ENCODE data around the gene NAA16. TPM values are rescaled to one million over a fixed set of nuclear protein-coding genes. Genes with fewer than 3 reads are reported as not detected.

The NAA16 gene
- total and polyA plus RNA-seq, 2 of the 4 experiments (the other 2 are of a cell fraction): 6.6 to 8.8 TPM

DNA sequence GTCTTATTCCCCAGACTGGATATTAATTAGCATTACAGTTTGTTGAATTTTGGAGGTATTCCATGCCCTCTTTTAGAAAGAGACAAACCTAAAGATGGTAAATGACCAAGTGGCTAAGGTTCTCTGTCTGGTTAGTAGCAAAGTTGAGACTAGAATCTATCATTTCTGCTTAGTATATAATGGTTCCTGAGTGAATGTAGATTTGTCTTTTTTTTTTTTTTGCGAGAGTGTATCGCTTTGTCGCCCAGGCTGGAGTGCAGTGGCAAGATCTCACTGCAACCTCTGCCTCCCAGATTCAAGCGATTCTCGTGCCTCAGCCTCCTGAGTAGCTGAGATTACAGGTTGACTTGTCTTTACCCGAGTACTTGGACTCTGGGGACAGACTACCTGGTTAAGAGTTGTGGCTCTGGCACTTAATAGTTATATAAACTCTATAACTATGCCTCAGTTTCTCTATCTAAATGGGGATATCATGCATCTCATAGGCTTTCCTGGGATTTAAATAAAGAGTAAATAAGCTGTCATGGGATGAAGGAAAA is 2.7 kb downstream of the NAA16 start:
- H2BK15ac ChIP-seq (ENCODE audit: low read depth, low read length): no peak overlapping the region
- peak overlapping the region; percentile 62; the same call in 1 of the 2 replicates for H3K23ac ChIP-seq (ENCODE audit: low read depth, low read length)
- DNase-seq (no peak), ATAC-seq (ENCODE audit: low read depth) (no peak)
- no TSS peak for BruUV-seq (replicated peaks)
- peaks cover 10% of the 10 kb centered on the region for H3K4me1 ChIP-seq (ENCODE audit: control insufficient read depth, insufficient read depth, low read length)
- H3K27me3 ChIP-seq (ENCODE audit: control insufficient read depth, insufficient read depth, low read length): no peaks in the 10 kb centered on the region
- WGBS, 2 experiments (ENCODE audit: extremely low coverage in 2 of 2, insufficient read length in 1 of 2): no CpG with 5 or more reads among the region's 6 CpGs
- intact Hi-C loops (cut with micrococcal nuclease): loop anchor here (1.0 to 5.0 kb wide), 2 partner anchors 89 to 251 kb away; partner anchors contain the start of gene WBP4
- H4K91ac ChIP-seq (ENCODE audit: insufficient read depth, low read depth, low read length): no peak overlapping the region
- H3K4me2 ChIP-seq (ENCODE audit: low read depth, low read length): peak overlapping the region; percentile 82
- H4K8ac ChIP-seq (ENCODE audit: low read depth in 2 of 2, low read length in 2 of 2): no peak overlapping the region
- no peak overlapping the region for H2AFZ ChIP-seq (replicated peaks; ENCODE audit: low read length, poor library complexity)
- H4K20me1 ChIP-seq (ENCODE audit: insufficient read depth, low read length): peaks cover 31% of the 10 kb centered on the region
- H3K27ac ChIP-seq (ENCODE audit: insufficient read depth, low read length): no peak overlapping the region
- H3K9me3 ChIP-seq (ENCODE audit: control insufficient read depth, insufficient read depth, low read length): no peaks in the 10 kb centered on the region
- peaks cover 5 to 46% of the 10 kb centered on the region in 2 experiments; a peak in 3 of 4 replicates for H3K79me1 ChIP-seq (ENCODE audit: low read depth in 1 of 2, low read length in 2 of 2)
- TF ChIP-seq RCOR1 (IDR thresholded peaks at IDR 0.05; ENCODE audit: insufficient replicate concordance, low read length) (no peak), MAFK (IDR thresholded peaks at IDR 0.05; ENCODE audit: low read depth, low read length) (no peak), MXI1 (IDR thresholded peaks at IDR 0.05; ENCODE audit: borderline replicate concordance, low read depth, low read length) (no peak), RAD21 (IDR thresholded peaks at IDR 0.05; ENCODE audit: low read length) (no peak), BHLHE40 (IDR thresholded peaks at IDR 0.05; ENCODE audit: low read depth, low read length) (no peak), CEBPB (IDR thresholded peaks at IDR 0.05; ENCODE audit: low read depth, low read length) (no peak), RFX5 (IDR thresholded peaks at IDR 0.05; ENCODE audit: low read depth, low read length) (no peak), MAZ (IDR thresholded peaks at IDR 0.05; ENCODE audit: borderline replicate concordance, low read depth, low read length) (no peak), FOS (IDR thresholded peaks at IDR 0.05; ENCODE audit: low read depth, low read length) (no peak), NFE2L2 (IDR thresholded peaks at IDR 0.05; ENCODE audit: low read depth, low read length) (no peak), SMC3 (IDR thresholded peaks at IDR 0.05; ENCODE audit: low read depth, low read length) (no peak)
- TF ChIP-seq, protein P1, sequence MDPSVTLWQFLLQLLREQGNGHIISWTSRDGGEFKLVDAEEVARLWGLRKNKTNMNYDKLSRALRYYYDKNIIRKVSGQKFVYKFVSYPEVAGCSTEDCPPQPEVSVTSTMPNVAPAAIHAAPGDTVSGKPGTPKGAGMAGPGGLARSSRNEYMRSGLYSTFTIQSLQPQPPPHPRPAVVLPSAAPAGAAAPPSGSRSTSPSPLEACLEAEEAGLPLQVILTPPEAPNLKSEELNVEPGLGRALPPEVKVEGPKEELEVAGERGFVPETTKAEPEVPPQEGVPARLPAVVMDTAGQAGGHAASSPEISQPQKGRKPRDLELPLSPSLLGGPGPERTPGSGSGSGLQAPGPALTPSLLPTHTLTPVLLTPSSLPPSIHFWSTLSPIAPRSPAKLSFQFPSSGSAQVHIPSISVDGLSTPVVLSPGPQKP (IDR thresholded peaks at IDR 0.05; ENCODE audit: borderline replicate concordance, low read depth, low read length): no peak
- TF ChIP-seq, protein P2, sequence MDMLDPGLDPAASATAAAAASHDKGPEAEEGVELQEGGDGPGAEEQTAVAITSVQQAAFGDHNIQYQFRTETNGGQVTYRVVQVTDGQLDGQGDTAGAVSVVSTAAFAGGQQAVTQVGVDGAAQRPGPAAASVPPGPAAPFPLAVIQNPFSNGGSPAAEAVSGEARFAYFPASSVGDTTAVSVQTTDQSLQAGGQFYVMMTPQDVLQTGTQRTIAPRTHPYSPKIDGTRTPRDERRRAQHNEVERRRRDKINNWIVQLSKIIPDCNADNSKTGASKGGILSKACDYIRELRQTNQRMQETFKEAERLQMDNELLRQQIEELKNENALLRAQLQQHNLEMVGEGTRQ (IDR thresholded peaks at IDR 0.05; ENCODE audit: low read depth, low read length): no peak
- TF ChIP-seq, protein P3, sequence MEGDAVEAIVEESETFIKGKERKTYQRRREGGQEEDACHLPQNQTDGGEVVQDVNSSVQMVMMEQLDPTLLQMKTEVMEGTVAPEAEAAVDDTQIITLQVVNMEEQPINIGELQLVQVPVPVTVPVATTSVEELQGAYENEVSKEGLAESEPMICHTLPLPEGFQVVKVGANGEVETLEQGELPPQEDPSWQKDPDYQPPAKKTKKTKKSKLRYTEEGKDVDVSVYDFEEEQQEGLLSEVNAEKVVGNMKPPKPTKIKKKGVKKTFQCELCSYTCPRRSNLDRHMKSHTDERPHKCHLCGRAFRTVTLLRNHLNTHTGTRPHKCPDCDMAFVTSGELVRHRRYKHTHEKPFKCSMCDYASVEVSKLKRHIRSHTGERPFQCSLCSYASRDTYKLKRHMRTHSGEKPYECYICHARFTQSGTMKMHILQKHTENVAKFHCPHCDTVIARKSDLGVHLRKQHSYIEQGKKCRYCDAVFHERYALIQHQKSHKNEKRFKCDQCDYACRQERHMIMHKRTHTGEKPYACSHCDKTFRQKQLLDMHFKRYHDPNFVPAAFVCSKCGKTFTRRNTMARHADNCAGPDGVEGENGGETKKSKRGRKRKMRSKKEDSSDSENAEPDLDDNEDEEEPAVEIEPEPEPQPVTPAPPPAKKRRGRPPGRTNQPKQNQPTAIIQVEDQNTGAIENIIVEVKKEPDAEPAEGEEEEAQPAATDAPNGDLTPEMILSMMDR (conservative IDR thresholded peaks at IDR 0.05; ENCODE audit: low read depth, low read length): no peak
- H3K9ac ChIP-seq (ENCODE audit: low read depth, low read length): peak overlapping the region; percentile 30; the same call in 1 of the 2 replicates
- no peak overlapping the region for H2AK9ac ChIP-seq (replicated peaks; ENCODE audit: low read depth, low read length, poor library complexity)
- no peak overlapping the region for H3K18ac ChIP-seq (ENCODE audit: low read depth, low read length)
- H3K14ac ChIP-seq (replicated peaks; ENCODE audit: low read depth, low read length): peak overlapping the region; percentile 16; the same call in 1 of the 2 replicates
- H2BK20ac ChIP-seq (ENCODE audit: low read depth, low read length): no peak overlapping the region
- H2BK5ac ChIP-seq (ENCODE audit: low read depth, low read length, poor library complexity, severe bottlenecking): no peak overlapping the region
- peaks cover 10% of the 10 kb centered on the region for H3K9me1 ChIP-seq (ENCODE audit: insufficient read depth, low read length)
- peak overlapping the region; percentile 23; the same call in 1 of the 2 replicates for H3K4me3 ChIP-seq (ENCODE audit: insufficient read depth, low read depth, low read length)
- H3K36me3 ChIP-seq (ENCODE audit: control insufficient read depth, insufficient read depth, low read length): no peaks in the 10 kb centered on the region; the same call in 1 of the 2 replicates
- dilution Hi-C loops (cut with HindIII; ENCODE audit: low sequenced_read_pairs, unreplicated experiment): no loop called here
- H2AK5ac ChIP-seq (ENCODE audit: low read depth, low read length): no peak overlapping the region
- H2BK120ac ChIP-seq (ENCODE audit: low read depth, low read length): no peak overlapping the region
- in situ Hi-C loops (cut with MboI; ENCODE audit: low sequenced_read_pairs): loop anchor here (25.0 kb wide), 1 partner anchor 226 kb away; no protein-coding TSS in a partner anchor
- H3K56ac ChIP-seq (ENCODE audit: extremely low read depth, insufficient read depth, low read length): no peak overlapping the region
- CTCF ChIA-PET: no interaction called here
- POLR2A ChIA-PET (ENCODE audit: unreplicated experiment): no interaction called here
- H4K5ac ChIP-seq (ENCODE audit: low read depth, low read length): no peak overlapping the region
- no peak overlapping the region for H3K4ac ChIP-seq (ENCODE audit: low read depth, low read length)

Data from IMR-90 (cell line).